Femur (tissue), 1 donor: Measurements from ENCODE around the gene ZNF208.

Experiments used
- DNase-seq: peaks from one replicate; pipeline ENCODE4 v3.0.0-alpha.2; 2017

The ZNF208 gene

GRCh38 chr19:21883516-21883915 is 127.2 kb downstream of the ZNF208 start:
- DNase-seq: no peak
